ENCODE data around the gene ANXA8.
"Not testable (repeated sequence)": the region's sequence is repeated elsewhere in the genome, so short reads cannot be mapped to it uniquely, and the experiment has no call there.

ANXA8 gene

DNA sequence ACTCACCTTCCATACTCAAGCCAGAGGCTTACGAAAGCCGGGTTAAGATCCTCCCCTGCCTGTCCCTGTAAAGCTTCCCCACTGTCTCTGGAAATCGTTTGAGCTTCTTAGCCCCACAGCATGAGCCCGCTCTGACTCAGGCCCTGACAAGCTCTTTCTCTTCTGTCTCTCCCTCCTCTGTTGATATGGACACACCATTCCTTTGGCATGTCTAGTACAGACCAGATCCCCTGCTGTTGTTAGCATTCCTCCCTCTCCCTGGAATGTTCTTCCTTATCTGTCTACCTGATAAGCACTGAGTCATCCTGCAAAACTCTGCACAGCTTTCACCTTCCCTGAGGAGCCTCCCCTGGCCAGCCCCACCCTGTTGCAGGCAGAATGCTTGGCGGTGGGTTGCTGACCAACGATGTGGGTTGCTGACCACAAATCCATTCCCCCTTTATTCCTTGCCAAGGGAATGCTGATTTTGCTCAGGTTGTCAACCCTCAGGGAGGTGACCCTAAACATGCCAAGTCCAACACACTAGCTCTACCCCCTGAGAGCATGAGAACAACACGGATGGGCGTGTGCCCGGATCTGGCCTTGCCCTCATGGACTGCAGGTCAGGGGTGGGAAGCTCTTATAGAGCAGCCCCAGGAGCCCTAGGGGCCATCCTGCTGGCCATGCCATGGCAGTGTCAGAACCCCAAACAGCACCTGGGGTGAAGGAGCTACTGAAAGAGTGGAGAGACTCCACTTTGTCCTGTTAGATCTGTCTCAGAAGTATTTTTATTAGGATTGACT is 21.1 kb downstream of the ANXA8 start:
- DNase-seq = not testable (repeated sequence)

DNA sequence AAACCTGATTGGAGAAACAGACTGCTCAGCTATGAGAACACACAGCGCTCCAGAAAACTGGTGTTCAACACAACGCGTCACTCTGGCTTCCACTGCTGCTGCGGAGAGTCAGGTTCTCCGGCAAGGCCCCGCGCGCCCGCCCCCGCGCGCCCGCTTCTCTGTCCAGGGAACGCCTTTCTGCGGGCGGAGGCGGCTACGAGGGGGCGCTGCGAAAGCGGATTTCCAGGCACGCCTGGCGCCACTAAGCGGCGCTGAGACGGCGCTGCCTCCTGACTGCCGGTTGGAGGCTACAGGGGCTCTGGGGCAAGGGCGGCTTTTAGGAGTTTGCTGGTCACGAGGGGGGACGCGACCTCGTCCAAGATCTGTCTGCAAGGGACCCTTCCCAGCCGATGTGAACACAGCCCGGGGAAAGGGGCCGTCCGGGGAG is 22.6 kb downstream of the ANXA8 start:
- not testable (repeated sequence) for DNase-seq

DNA sequence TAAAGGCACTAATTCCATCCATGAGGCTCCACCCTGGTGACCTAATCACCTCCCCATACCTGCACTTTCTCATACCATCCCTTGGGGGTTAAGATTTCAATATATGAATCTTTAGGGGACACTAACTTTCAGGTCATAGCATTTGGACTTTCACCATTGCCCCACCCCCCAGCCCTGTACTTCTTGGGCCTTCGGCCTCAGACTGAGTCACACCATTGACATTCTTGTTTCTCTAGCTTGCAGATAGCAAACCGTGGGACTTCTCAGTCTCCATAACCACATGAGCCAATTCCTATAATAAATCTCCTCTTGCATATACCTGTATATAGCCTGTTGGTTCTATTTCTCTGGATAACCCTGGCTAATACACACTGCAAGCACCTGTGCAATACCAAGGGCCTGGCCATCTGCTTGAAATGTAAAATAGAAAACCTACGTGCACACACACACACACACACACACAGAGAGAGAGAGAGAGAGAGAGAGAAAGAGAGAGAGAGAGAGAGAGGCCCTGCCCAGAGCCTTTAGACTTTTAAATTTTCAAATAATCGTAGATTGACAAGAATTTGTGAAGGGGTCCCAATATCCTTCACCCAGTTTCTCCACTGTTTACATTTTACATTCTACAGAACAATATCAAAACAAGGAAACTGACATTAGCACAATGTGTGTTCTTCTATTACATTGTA is 25.3 kb downstream of the ANXA8 start:
- no peak for DNase-seq

DNA sequence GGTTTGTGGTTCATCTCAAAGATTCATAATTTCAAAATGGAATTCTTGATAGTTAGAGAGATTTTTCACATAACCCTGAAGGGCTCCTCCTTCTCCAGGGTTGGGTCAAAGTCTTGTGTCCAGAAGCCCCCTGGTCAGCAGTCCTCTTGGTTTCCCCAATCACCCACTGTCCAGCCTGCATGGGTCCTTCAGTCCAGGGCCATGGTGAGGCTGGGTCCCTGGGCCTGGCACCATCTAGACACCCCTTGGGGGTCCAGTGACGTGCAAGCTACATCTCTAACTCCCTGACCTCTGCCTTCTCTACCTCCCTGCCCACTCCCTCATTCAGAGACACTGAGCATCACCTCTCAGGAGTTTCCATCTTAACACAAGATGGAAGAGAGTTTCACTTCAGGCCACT is 26.1 kb downstream of the ANXA8 start:
- DNase-seq = no peak

DNA sequence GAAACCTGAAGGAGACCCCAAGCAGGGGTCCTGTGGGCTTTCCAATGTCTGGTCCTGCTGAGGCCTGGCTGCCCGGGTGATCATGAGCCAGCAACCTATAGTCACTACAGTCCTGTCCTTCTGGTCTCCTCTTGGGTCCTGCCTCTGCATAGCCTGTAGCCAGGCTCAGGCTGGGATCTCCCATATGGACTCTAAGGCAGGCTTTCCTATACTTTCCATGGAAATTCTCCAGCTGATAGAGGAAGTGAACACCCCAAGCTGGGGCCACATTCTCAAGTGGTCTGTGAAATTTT is 26.4 kb downstream of the ANXA8 start:
- DNase-seq = no peak

DNA sequence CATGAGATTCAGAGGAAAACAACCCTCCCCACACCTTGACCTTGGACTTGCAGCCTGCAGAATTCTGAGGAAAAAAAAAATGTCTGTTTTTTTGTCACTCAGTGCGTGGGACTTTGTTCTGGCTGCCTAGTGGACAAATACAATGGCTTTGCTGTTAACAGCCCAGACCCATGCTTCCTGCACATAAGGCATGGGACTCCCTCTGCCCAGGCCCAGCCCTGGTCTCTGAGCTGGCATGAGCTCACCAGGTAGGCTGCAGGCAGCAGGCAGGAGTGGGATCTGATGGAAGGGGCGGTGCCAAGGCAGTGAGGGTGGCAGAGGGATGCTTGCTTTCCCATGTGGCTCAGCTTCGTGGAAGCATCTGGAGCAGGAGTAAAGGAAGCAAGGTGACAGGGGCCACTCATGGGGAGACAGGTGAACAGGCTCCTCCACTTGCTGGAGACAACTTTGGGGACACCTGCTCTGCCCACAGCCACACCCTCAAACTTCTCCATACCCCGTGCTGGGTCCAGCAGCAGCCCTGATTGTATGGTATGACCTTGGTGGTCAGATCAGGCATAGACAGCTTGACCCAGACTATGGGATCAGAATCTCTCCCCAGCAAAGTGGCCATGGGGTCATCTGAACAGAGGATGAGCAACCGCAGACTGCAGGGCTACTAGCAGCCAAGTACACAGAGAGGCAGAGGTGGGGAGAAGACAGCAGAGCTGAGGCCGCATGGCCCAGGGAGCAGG is 27.0 kb downstream of the ANXA8 start:
- no peak for DNase-seq

DNA sequence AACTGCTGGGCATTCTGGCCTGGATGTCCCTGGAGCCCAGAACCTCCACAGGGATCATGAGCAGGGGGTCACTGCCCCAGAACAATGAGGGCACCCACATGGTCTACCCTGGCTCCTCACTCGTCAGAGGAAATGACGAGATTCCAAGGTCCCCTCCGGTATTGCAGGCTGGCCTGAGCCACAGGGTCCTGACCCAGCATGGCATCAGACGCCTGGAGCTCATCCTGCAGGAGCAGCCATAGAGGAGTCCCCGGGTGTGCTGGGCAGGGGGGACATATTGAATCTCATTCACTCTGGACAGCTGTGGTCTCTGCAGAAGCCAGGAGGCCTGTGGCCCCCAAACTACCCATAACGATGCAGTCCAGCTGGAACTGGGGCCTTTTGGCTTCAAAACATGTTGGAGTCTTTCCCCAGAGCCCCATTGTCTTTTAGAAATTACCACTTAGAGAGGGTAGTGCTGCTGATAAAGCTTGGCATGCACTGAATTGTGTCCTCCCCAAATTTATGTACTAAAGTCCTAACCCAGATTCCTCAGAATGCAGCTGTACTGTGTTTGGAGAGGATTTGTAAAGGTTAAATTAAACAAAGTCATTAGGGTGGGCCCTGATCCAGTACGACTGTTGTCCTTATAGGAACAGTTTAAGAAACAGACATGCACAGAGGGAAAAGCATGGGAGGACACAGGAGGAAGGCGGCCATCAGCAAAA is 27.7 kb downstream of the ANXA8 start:
- no peak for DNase-seq

DNA sequence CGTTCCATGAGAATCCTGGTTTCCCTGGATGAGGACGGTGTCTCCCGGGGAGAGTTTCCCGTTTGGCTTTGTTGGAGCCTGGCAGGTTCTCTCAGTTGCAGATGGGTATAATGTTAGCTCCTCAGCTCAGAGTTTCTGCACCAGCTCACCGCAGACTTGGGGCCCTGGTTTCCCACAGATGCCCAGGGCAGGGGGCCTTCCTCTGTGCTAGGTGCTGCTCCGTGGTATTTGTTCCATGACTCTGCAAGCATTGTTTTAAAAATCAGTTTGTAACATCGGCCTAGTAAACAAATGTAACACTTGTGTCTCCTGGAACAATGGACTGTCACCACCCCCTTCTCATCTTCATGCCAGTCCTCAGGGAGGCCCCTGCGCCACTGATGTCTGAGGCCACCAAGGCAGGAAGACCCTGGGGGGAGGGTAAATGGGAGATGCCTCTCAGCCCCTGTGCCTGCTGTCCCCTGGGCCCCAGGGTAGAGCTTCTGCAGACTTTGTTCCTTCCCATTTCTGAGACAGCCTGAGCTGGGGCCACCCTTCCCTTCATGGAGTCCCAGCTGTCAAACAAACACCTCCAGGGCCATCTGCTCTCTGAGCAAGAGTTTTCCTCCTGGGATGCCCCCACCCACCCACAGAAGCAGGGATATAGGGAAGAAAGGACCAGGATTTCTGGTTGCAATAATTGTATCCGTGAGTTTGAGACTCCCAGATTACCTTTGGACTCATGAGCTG is 28.4 kb downstream of the ANXA8 start:
- DNase-seq = not testable (repeated sequence)

DNA sequence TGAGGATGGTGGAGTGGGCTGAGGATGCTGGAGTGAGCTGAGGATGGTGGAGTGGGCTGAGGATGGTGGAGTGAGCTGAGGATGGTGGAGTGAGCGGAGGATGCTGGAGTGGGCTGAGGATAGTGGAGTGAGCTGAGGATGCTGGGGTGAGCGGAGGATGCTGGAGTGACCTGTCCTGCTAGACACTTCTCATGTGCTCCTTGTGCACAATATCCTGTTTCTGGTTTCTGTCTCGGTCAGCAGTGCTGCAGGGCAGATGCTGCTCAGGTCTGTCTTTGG is 29.2 kb downstream of the ANXA8 start:
- DNase-seq = no peak

DNA sequence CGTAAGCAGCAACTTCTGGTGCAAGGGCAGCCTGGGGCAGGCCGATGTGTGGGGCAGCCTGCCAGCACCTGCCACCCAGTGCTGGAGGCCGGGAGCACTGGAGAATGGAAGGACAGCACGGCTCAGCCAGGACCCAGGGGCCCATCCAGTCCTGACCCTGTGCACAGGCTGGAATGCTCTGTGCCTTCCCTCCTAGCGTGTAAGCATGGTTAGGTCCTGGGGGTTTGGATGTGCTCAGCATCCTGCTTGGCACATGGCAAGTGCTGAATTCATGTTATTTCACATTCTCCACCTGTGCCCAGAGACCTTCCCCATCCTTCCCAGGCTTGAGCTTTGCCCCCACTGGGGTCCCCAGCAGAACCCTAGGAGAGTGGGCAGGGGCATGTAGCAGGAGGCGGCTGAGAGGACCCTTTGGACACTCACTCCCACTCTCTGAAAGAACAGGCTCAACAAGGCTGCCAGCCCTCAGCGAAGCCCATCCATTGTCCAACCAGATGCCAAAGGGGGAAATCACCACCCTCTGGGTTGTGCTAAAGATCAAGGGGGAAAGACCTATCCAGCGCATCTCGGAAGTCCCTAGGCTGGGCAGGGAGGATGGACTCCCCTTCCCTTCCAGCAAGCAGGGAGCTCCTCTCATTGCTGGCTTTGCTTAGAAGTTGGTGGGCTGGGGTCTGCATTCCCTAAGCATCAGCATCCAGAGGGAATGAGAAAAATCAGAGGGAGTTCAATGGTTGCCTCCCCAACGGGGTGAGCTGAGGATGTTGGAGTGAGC is 29.7 kb downstream of the ANXA8 start:
- no peak for DNase-seq

DNA sequence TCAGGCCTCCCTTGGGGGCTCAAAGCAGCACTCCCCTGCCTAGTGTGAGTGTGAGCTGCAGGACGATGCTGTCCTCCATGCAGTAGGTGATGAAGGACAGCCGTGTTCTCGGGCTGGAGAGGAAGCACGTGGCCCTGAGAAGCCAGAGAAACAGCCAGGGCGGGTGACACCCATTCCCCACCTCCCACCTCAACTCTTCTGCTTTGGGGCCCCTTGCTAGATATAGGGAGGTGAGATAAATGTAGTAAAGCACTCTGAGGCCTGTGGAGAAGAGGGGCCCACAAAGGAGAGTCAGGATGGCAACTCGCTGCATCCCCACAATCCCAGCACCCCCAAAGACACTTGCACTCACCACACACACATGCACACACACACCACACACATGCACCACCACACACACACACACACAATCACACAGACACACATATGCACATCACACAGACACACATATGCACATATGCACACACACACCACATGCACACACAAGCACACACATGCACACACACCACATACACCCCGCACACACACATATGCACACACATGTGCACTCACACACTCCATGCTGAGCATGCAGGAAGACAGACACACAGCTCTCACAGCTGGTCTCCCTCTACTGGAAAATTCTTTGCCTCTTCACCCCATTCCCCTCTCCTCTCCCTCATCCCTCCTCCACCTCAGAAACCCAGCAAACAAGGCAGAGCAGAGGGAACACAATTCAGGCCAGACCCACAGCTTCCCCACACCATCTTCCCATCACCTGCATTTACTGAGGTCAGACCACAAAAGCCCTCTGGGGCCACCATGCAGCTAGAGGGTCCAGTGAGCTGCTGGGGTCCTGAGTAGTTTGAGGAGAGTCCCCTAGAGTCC is 30.5 kb downstream of the ANXA8 start:
- no peak for DNase-seq

DNA sequence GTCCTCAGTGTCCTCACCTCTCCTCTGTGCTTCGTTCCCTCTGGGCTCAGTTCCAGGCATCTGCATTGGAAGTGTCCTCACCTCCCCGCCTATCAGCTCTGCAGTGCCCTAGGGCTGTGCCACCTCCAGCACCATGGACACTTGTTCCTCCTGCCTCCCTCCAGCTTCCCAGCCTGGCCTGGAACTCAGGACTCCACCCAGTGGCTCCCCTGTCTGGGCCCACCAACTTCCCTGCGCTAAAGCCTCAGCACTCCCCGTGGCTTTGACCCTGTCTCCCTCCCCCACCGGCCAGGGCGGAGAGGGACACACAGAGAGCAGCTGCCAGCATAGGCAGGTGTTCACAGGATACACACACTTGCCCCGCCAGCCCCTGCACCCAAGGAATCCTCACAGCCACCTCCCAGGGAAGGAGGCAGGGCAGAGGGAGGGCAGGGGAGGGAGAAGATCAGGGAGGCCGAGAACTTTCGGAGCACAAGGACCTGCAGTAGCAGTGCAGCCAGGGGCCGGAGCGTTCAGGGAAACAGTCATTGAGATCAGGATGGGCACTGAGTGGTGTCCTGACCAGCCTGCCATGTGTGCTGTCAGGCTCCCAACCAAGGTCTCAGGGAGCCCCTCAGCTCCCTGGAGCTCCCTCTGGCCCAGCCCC is 31.3 kb downstream of the ANXA8 start:
- no peak for DNase-seq

DNA sequence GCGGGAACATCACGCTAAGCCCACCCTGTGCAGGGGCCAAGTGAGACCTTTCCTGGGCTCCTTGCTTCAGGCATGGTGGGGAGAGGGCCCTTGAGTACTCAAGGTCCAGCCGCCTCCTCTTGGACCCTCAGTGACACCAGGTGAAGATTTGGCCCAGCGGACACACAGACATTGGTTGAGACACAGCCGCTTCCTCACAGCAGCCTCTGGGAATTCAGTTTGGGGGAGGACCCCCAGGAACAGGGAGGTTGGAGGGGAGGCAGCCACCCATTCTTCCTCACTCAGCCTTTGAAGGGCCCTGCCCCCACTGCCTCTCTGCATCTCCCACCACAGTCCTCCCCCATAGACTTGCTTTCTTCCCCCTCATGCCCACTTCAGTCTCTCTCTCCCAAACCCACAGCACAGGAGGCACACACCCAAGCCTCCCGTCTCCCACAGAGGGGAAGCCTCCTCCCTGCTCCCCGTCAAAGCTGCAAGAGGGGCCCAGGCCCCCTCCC is 31.9 kb downstream of the ANXA8 start:
- DNase-seq = no peak

DNA sequence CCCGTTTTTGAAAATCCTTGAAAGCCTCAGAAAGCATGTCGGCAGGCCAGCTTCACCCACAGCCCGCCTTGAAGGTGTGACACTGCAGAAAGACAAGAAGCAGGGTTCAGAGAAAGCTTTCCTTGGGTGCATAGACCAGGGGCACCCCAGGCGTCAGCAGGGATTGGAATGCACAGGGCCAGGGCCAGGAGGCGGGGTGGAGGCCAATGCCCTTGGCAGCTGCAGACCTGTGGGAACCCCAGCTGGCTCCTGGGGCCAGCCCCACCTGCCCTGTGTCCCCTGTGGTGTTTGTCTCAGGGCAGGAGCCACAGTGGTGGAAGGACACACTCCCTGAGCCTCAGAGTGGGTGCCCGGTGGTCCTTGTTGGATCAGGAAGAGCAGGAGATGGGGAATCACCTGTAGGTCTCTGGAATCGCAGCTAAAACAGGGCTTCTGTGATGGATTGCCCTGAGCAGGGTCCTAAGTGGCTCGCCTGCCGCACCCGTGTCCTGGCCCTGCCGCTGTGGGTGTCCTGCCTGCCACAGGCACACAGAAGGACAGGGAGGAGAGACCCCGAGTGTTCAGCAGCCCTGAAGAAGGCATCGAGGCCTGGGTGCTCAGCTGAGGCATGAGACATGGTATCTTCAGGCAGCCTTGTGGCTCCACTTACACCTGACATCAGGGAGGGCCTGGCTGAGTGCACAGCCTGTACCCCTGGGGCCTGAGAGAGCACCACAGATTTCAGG is 32.5 kb downstream of the ANXA8 start:
- DNase-seq = no peak

DNA sequence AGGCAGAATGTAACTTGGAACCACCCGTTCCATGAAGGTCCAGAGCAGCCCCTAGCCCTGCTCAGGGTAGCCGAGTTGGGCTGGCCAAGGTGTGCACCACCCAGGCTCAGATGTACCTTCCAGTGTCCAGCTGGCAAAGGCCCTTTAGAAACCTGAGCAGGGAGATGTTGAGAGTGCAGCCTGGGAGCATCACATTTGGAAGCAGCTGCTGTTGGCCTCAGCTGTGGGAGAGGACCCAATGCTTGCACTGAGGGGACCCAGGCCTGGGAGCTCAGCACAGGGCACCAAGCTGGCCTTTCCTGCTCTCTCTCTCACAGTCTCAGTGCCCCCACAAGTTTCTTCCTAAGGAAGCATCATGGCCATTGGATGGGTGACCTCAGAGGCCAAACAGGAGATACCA is 33.5 kb downstream of the ANXA8 start:
- DNase-seq = no peak

DNA sequence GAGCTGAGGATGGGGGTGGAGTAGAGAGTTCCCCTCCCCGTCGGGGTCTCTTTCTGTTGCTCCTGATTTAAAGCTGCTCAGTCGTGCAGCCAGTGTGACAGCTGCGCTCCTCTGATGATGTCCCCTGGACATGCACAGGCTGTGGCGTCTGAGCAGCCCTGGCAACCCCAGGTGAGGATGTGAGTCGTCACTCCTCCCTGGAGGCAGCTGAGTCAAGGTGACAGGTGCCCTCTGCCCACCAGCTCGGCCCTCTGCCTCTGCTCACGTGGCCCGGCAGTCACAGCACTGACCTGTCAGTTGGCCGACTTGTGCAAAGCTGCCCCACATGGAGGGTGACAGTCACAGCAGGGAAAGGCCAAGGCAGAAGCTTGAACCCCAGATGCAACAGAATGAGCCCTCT is 33.9 kb downstream of the ANXA8 start:
- DNase-seq = no peak

DNA sequence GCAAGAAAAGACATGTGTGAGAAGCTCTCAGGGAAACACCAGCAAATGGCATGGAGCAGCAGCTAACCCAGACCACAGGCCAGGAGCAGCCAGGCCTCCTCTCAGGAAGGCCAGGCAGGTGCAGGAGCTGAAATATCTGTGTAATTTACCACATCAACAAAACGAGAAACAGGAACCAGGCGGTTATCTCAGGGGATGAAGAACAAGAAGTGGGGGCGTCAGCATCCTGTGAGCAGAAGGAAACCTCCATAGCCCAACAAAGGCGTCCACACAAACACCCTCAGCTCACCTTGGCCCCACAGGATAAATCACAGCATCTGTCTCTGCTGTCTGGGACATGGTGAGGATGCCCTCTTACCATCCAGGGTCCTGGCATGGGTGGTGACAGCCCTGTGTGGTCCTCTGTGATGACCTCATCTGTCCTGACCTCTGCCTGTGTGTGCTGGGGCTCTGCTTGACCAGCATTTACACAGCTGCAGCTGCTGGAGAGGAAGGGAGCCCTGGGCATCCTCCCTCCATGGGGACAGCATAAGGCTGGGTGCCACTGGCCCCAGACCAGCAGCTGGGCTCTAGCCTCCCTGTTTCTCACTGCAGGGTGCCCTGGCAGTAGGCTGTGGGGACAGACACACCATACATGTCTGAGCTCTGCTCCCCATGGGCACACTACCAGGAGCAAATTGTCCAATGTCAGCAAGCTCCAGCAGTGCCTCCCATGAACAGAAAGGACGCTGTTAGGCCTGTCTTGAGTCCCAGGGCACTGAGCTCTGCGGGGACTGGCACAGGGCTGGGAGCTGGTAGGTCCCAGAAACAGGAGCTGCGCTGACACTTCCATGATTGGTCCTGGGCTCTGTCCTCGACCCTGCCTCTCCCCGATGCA is 34.6 kb downstream of the ANXA8 start:
- no peak for DNase-seq

DNA sequence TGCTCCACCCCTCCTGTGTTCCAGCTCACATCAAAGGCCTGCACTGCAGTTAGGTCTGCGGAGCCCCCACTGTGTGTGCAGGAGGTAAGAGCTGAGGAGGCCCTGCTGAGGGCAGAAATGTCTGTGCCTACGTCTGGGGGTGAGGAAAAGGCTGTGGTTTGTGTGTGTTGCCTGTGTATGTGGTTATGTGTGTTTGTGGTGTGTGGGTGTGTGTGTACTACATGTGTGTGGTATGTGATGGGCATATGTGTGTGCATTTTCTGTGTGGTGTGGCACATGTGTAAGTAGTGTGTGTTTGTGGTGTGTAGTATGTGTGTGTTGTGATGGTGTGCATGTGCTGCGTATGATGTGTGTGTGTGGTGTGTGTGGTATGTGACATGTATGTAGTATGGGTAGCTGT is 36.2 kb downstream of the ANXA8 start:
- no peak for DNase-seq

DNA sequence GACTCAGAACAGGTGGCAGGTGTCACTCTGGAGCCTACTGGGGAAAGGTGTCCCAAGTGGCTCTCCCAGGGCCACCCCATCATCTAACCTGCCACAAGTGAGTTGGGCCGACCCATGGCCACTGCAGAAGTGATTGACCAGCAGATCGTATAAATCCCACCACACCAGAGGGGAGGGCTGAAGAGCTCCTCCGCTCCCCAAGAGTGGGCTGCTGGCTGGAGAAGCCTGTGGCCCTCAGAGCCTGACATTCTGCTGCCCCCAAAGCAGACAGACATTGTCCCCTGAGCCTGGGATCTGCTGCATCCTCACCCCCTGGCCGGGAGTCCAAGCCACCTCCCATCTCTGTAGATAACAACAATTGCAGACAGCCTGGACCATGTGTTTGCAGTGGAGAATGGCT is 36.7 kb downstream of the ANXA8 start:
- no peak for DNase-seq
